ENCODE measurements around the gene TBCK. TPM values are rescaled to one million over a fixed set of nuclear protein-coding genes. Genes with fewer than 3 reads are reported as not detected.

TBCK gene
- total RNA-seq, 1 donor from 2014 or later, result 81.4 TPM

- Mint-ChIP-seq H3K36me3 (ENCODE audit: unreplicated experiment) (peaks cover 10% of the 10 kb centered on the region), H3K4me1 (ENCODE audit: low read depth, unreplicated experiment) (peaks cover 1% of the 10 kb centered on the region), H3K9me3 (ENCODE audit: unreplicated experiment) (no peaks in the 10 kb centered on the region), H3K27ac (ENCODE audit: unreplicated experiment) (no peak overlapping the region), H3K4me3 (ENCODE audit: unreplicated experiment) (no peak overlapping the region), H3K27me3 (ENCODE audit: unreplicated experiment) (no peaks in the 10 kb centered on the region)
- TF ChIP-seq CTCF (IDR thresholded peaks at IDR 0.05; ENCODE audit: partially characterized antibody, unreplicated experiment), result no peak
- DNase-seq, result no peak
Measured at GRCh38 chr4:106286611-106287010, 29.4 kb downstream of the TBCK start.

DNA sequence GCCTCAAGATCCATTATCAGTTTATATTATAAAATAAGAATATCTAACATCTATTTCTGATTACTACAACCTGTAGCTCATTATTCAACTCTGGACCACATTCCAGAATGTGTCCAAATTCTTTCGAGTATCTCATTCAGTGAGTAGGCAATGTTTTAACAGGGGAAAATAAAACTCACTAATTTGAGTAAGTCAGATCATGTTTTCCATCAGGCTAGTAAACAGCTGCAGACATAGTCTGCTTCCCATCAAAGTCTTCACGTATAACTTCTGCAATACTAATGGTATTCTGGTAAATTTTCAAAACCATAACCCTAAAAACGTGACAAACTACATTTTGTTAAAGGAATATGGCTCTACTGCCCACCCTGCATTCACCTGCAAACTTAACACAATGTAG, 31.8 kb downstream of the TBCK start:
- H3K4me1 Mint-ChIP-seq (ENCODE audit: low read depth, unreplicated experiment), result no peaks in the 10 kb centered on the region
- TF ChIP-seq CTCF (IDR thresholded peaks at IDR 0.05; ENCODE audit: partially characterized antibody, unreplicated experiment), result no peak
- H3K4me3 Mint-ChIP-seq (ENCODE audit: unreplicated experiment), result no peak overlapping the region
- no peak overlapping the region for H3K27ac Mint-ChIP-seq (ENCODE audit: unreplicated experiment)
- H3K36me3 Mint-ChIP-seq (ENCODE audit: unreplicated experiment), result peaks cover 12% of the 10 kb centered on the region
- DNase-seq, result no peak
- no peaks in the 10 kb centered on the region for H3K9me3 Mint-ChIP-seq (ENCODE audit: unreplicated experiment)
- H3K27me3 Mint-ChIP-seq (ENCODE audit: unreplicated experiment), result no peaks in the 10 kb centered on the region

GRCh38 chr4:106277140-106277675, 38.8 kb downstream of the TBCK start:
- Mint-ChIP-seq H3K27me3 (ENCODE audit: unreplicated experiment) (no peaks in the 10 kb centered on the region), H3K4me1 (ENCODE audit: low read depth, unreplicated experiment) (no peaks in the 10 kb centered on the region), H3K27ac (ENCODE audit: unreplicated experiment) (no peak overlapping the region), H3K9me3 (ENCODE audit: unreplicated experiment) (no peaks in the 10 kb centered on the region), H3K4me3 (ENCODE audit: unreplicated experiment) (no peak overlapping the region), H3K36me3 (ENCODE audit: unreplicated experiment) (peaks cover 8% of the 10 kb centered on the region)
- DNase-seq, result no peak
- no peak for TF ChIP-seq CTCF (IDR thresholded peaks at IDR 0.05; ENCODE audit: partially characterized antibody, unreplicated experiment)

- Mint-ChIP-seq H3K4me1 (ENCODE audit: low read depth, unreplicated experiment) (no peaks in the 10 kb centered on the region), H3K36me3 (ENCODE audit: unreplicated experiment) (no peaks in the 10 kb centered on the region), H3K4me3 (ENCODE audit: unreplicated experiment) (no peak overlapping the region), H3K27me3 (ENCODE audit: unreplicated experiment) (no peaks in the 10 kb centered on the region), H3K9me3 (ENCODE audit: unreplicated experiment) (no peaks in the 10 kb centered on the region), H3K27ac (ENCODE audit: unreplicated experiment) (no peak overlapping the region)
- no peak for TF ChIP-seq CTCF (IDR thresholded peaks at IDR 0.05; ENCODE audit: partially characterized antibody, unreplicated experiment)
- no peak for DNase-seq
Measured at GRCh38 chr4:106273831-106274230, 42.2 kb downstream of the TBCK start.

- H3K27me3 Mint-ChIP-seq (ENCODE audit: unreplicated experiment), result no peaks in the 10 kb centered on the region
- no peaks in the 10 kb centered on the region for H3K9me3 Mint-ChIP-seq (ENCODE audit: unreplicated experiment)
- DNase-seq, result no peak
- no peaks in the 10 kb centered on the region for H3K4me1 Mint-ChIP-seq (ENCODE audit: low read depth, unreplicated experiment)
- H3K27ac Mint-ChIP-seq (ENCODE audit: unreplicated experiment), result no peak overlapping the region
- no peak for TF ChIP-seq CTCF (IDR thresholded peaks at IDR 0.05; ENCODE audit: partially characterized antibody, unreplicated experiment)
- no peaks in the 10 kb centered on the region for H3K36me3 Mint-ChIP-seq (ENCODE audit: unreplicated experiment)
- no peak overlapping the region for H3K4me3 Mint-ChIP-seq (ENCODE audit: unreplicated experiment)
Measured at GRCh38 chr4:106270736-106271135, 45.3 kb downstream of the TBCK start.

Measured in glutamatergic neuron (in vitro differentiated cells).